T-helper 9 cell (primary cell): ENCODE data around the gene ZAR1L.

Source experiments
- DNase-seq: peaks from one replicate; pipeline ENCODE4 v3.0.0-alpha.2; 2020

Gene ZAR1L

DNA sequence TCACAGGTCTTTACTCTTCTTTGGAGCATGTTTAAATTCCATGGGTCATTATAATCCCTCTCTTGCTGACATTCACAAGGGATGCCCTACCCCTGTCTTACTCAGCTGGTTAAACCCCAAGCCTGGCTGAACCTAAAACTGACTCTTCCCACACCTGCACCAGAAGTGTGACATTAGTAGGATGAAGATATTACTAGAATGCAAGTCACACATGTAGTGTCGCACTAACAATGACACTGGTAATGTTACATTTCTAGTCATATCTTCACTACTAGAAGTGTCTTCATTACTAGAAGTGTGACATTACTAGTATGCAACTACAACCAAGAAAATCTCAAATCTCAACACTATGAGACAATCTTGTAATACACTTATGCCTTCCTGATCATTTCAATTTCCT, 14.2 kb downstream of the ZAR1L start:
- DNase-seq: no peak

DNA sequence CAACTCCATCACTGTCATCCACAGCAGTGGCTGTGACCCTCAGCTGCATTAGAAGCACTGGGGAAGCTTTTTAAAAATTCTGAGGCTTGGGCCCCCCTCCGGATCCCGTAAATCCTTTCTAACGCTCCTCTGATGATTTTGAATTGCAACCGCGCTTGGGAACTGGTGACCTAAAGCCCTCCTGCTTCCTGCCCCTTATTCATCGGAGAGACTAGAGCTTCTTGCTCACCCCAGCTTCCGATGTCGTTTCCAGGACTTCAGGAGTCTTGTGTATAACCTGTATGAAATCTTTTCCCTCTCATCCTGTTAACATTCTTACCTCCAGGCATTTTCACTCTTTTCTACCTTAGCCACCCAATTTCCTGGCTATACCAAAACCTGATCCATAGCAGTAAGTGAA, 14.8 kb downstream of the ZAR1L start:
- DNase-seq: no peak

DNA sequence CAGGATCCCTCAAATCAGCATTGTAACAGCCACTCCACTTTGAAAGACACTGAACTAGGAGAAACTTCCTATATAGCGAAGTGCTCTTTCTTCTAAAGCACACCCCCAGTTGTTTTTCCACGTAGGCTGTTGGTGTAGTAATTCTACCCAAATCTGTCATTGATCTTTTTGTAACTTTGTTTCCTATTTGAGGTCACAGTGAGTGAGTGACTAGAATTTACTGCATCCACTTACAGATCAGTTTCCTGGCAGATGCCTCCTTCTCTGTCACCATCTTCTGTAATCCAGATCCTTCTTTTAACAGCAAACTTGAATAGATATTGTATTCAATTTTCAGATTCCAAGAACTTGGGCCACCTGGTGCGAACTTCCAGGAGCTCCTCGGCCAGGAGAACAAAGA, 15.3 kb downstream of the ZAR1L start:
- DNase-seq: no peak

DNA sequence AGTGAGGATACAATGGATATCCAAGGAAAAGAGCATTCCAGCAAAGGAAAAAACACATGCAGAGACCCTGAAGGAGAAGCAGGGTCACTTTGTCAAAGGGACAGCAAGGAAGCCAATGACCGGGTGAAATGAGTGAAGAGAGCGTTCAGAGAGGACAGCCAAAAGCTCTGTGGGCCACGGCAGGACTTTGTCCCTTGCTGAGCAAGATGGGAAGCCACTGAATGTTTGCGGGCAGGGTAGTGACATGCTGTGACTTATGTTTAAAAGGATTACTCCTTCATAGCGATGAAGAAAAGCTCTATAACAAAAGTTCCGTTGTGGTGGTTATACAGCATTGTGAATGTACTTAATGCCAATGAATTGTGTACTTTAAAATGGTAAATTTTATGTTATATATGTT, 16.5 kb downstream of the ZAR1L start:
- no peak for DNase-seq

DNA sequence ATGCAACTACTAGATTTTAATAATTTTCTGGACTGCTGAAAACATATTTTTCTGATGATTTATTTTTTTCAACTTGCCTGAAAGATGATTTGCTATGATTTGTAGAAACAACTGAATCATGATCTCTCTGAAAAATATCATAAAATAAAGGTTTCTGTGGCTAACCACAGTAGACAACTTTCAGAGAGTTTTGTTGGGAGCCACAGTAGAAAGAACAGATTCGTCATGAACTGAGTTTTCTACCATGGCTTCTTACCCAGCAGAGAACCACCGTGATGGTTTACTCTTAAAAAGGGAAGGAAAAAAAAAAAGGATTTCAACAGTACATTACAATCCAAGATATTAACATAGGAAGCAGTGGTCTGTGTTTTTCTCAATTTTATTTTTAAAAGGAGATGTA, 18.0 kb downstream of the ZAR1L start:
- DNase-seq: no peak

DNA sequence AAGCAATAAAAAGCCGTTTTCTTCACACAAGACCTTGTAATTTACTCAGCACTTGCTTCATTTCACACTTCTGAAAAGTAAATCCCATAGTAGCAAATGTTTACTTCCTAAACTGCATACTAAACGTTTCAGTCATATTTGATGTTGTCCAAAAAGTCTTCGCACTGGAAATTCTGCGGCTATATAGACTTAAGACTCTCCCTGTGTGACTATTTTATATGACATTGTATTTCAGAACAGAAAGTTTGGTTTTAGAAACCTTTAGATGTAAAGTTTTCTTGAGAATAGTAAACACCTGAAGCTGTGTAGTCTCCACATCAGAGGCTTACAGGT, 29.6 kb downstream of the ZAR1L start:
- no peak for DNase-seq

DNA sequence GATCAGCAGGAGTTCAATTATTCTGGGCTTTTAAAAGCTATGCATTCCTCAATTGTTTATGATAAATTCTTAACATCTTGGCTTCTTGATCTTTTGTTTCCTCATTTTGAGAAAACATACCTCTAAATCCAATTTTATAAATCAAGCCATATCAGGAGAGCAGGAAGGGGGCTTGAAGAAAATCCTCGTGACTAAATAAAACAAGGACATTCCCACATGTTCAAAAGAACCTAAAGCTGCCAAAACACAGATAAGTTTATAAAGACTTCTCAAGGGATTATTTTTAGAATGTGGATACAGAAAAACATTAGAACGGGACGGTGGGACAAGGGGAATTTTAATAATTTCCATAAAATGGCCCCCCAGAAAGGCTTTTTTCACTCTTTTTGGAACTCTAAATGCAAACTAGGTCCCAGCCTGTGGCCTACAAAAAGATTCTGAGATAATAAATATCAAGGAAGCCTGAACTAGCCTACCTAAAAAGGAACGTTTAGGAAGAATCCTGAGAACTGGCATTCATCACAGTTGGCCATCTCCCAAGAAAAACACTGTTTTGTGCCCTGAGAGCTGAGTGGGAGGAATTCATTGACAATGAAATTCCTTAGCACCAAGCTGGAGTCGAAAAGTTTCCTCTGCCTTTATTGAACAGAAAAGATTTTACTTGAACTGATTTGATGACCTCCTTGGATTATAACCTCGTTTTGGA, 30.1 kb downstream of the ZAR1L start:
- no peak for DNase-seq

DNA sequence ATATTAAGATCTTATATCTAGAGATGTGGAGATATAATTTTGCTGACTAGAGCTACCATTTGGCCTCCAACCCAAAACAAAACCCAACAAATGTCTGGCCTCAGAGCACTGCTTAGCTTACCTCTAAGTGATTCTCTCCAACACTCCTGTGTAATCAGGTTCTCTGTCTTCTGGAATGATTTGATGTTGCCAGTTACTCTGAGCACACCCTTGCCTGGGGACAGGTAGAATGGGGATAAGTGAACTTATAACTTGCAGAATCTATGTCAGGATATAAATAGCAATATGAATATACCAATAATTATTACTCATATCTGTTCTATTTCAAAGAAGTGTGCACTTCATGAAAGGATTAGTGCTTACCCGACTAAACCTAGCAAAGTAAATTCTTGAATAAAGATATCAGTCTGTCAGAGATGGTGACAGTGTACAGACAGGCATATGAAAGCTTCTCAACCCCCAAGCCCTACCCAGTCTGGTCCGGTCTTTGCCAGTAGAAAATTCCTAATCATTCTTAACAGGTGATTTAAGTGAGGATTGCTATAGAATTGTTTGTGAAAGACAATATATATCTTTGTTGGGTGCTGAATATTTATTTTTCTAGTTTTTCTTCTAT, 33.0 kb downstream of the ZAR1L start:
- DNase-seq: no peak

DNA sequence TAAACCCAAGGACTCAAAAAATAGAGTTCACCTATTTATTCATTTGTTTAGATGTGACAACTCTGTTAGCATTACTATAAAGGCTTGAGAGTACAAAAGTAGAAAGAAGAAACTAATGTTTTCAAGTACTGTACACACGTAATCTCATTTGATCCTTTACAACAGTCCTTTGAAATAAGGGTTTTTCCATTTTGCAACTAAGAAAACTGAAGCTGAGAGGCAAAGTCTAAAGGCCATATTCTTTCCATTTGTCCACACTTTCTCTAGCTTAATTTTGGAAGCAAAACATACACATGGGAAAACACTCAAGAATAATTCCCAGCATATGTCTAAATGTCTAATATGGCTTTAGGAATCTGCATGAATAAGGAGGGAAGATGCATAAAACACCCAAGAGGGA, 34.1 kb downstream of the ZAR1L start:
- no peak for DNase-seq

DNA sequence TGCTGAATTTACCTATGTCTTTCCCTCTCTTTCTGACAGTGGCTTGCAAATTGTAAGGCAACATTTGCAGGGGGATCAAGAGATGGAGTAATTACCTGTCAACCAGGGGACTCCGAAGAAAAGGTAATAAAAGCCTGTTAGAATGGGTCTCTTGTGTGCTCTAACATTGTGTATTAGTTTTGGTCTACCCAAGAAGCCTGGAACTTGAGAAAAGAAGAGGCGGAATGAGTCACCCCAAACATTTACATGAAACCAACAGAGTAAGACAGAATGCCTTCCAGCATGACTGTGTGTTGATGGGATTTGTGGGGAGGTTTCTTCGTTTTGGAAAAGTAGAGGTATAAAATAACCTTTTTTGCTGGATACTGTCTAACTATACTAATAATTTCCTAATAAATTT, 36.7 kb downstream of the ZAR1L start:
- DNase-seq: no peak

DNA sequence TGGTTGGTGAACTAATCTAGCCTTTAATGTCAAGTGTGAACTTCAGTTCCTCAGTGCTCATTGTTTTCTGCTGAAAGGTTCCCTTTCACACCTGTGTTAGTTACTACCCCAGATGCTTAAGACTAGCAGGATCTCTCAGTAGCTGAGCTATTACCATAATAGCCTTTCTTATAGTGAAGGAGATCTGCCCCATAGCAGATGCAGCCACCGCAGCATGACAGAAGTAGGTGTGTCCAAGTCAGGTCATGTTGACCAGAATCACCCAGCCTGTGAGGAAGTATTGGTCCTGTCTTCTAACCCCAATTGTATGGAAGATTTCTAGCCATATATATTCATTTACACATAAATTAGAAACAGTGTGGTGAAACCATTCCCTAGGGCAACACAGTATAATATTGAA, 37.3 kb downstream of the ZAR1L start:
- DNase-seq: no peak

DNA sequence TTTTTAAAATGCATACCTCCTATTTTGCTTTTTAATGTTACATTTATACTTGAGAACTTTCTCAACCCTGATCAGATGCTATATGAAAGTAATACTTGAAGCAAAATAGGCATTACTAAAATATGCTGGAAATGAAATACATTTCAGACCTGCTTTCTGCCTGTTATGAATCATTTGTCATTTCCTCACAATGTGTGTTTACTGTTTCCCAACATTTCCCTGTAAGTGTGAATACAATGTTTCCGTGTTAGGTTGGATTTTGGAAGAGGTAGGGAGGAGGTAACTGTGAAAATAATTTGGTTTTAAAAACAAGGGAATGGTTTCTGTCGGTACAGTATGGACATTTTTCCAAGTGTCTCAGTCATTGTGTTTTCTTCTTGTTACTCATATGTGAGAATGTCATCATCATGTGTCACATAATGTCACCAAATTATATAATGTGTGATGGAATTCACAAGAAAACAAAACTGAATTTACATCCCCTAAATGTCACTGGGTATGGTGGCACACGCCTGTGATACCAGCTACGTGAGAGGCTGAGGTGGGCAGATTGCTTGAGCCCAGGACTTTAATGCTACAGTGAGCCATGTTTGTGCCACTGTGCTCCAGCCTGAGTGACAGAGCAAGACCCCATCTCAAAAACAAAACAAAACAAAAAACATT, 43.0 kb downstream of the ZAR1L start:
- DNase-seq: no peak

DNA sequence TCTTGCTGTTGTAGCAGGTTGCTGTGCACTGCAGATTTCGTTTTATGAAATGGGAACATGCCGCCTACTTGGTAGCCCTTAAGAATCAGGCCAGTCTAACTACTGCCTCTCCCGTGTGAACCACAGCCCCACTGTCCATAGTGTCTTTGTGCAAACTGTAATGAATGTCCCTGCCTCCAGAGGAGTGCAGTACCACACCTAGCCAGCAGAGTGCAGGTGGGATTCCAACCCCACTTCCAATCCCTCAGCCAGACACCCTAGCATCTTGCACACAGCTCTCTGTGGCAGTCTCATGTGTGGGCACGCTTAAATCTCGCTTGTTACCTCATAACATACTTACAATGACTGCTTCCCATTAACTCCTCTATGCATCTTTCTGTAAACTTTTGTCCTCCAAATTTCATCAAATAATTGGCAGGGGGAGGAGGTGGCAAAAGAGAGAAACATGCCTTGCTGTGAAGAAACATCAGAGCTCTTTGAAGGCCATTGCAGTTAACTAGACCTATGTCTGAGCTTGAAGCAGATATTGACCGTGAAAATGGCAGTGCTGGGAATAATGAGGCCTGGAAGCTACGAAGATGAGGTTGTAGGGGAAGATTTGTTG, 47.2 kb downstream of the ZAR1L start:
- peak; percentile 44 for DNase-seq

DNA sequence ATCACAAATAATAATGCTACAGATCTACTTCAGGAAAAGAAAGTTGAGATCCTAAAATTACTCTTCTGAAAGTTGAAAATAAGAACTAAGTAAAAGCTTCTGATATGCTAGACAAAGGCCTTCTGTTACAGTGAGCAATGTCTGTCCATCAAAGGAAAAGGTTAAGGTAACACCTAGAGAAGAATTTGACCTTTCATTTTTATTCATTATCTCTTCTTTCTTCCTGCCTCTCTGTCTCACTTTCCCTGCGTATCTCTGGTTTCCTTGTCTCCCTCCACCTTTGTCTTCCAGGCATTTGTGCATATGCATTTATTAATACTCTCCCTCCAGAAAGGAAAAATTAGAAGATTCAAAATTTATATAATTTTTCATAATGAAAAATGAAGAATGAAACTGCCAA, 49.0 kb downstream of the ZAR1L start:
- DNase-seq: no peak

DNA sequence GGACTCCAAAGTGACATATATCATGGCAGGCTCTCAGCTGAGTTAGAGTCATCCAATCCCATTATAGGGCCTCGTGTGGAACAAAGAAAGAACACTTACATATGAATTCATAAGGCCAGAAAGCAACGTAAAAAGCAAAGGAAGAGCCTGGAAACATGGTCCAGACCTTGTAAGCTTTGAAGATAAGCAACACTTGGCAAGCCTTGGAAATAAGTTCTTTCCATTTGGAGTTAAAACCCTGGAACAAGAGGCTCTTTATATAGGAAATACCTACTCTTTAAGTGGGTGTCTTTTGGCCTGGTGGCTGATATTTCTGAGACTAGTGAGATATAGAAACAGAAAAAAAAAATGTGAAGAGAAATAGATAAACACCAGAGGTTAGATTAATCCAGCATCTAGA, 49.4 kb downstream of the ZAR1L start:
- DNase-seq: no peak

DNA sequence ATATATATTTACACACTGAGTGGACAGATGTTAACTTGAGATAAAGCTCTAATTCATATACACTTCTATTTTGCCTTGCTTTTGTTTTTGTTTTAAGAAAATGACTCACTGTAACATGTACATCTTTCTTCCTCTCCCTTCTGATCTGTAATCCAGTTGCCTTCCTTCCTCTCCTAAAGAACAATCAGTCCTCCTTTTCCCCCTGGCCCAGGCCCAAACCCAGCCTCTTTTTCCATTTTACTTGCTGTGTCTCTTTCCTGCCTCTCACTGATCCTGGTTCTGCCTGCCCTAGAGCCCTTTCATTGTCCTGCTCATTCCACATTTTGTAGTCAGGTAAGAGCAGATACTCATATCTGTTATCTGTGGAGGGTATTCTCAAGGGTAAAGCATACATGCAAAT, 50.8 kb downstream of the ZAR1L start:
- DNase-seq: no peak

DNA sequence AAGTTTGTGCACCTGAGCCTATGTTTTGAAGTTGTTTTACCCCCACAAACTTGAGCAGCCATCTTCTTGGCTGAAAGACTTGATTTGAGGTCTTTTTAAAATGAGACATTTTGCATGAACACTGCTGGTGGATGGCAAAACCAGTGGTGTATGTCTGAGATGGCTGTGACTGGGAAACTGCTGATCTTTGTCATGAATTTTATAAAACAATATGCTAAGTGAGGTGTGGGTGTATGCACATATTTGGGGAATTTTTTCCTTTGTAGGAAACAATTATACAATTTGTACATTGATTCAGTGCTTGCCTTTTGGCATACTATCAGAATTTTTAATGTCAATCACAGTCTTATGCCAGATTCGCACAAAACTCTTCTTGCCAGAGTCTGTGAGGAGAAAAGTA, 52.5 kb downstream of the ZAR1L start:
- no peak for DNase-seq

DNA sequence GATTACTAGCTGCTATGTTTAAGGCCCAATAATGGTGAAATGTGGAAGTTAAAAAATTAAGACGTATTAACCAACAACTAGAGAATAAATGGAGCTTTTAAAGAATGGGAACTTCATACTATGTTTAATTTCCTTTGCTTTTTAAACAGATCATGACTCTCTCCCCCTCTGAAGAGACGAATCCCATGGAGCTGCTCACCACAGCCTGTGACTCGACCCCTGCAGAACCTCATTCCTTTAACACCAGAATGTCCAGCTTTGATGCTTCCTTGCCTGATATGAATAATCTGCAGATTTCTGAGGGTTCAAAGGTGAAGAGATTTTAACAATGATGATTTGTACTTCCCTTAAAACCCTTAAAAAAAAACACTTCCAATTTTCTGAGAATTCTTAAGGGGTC, 53.0 kb downstream of the ZAR1L start:
- DNase-seq: no peak

DNA sequence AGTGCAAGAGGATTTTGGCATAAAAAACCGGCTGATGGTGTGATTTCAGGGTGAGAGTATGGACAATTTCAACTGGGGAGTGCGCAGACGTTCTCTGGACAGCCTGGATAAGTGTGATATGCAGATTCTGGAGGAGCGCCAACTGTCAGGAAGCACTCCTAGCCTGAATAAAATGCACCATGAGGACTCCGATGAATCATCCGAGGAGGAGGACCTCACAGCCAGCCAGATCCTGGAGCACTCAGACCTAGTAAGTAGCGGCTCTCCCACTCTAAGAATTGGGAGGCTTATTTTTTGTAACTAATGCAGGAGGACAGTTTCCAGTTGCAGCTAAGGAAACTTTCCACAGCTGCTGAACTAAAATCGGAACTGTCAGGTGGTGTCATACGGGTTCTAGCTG, 53.6 kb downstream of the ZAR1L start:
- DNase-seq: no peak

DNA sequence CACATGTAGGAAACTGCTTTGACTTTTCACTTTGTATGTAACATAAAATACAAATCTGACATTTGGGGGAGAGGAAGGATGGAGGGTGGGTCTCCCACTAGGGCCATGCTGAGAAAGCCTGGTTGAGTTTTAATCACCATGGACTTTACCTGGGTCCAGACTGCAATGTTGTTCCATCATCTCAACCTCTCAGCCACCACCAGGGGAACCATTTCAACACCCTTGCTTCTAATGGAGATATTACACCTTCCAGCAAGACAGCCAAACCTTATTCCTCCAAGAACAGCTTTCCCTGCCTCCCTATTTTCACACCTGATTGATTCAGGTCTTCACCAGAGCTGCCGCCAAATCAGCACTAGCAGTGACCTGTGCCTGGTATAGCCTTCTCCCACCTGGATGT, 56.0 kb downstream of the ZAR1L start:
- no peak for DNase-seq

DNA sequence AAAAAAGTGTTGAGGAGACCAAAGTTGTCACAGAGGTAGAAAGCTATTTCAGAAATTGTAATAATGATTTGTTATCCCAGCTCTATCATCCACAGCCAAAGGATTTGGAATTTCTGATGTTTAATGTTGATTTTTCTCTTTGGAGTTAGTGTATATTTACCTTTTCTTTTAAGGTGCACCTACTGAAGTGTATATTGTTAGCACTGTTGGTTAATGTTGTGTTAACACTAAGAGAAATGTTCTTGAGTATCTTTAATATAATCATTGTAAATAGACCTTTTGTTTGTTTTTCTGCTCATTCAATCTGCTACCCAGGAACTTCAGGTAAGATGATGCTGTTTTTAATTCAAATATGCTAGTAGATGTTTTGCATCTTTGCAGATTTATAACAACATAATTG, 57.5 kb downstream of the ZAR1L start:
- no peak for DNase-seq

DNA sequence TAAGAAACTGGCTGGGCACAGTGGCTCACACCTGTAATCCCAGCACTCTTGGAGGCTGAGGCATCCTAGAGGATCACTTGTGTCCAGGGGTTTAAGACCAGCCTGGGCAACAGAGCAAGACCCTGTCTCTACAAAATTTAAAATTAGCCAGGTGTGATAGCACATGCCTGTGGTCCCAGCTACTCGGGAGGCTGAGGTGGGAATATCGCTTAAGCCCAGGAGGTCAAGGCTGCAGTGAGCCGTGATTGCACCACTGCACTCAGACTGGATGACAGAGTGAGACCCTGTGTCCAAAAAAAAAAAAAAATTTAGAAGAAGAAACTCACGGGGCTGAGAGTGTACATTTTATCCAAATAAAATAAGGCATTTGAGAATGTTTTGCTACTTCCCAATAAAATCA, 58.9 kb downstream of the ZAR1L start:
- no peak for DNase-seq

DNA sequence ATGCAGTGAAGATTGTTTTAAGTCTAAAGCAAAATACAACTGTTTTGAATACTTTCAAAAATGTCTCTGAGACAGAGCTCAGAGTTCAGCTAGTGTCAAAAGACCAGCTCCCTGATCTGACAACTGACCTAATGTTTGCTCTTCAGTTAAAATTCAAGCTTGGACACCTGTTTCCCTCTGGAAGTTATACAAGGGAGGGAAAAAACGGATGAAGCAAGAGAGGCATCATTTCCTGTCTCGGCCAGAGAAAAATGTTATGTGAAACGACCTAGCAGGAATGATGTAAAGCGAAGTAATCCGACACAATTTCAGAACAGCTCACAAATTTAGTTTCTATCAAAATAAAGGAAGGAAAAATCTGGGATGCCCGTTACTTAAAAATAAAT, 59.4 kb downstream of the ZAR1L start:
- DNase-seq: no peak
